Uterus (tissue), 4 donors: ENCODE data around the gene PRKAG2. TPM values are rescaled to one million over a fixed set of nuclear protein-coding genes. Genes with fewer than 3 reads are reported as not detected.

Experiments
- DNase-seq, 2 donors: peaks; one replicate each; pipeline ENCODE4 v3.0.0-alpha.2; 2019 to 2020
- H3K27ac ChIP-seq, 2 donors: fragments of 200-600 bp; sonication (generic); 1 replicate in 1 of 2; 2 replicates in 1 of 2; pipeline ENCODE4 v1.5.1; 2016 to 2018
- H3K27me3 ChIP-seq, 2 donors: fragments of 200-600 bp; sonication (generic); one replicate each; pipeline ENCODE4 v1.5.1; 2018 to 2019; ENCODE audit warnings: control low read depth in 1 of 2
- H3K36me3 ChIP-seq, 2 donors: fragments of 200-600 bp; sonication (generic); one replicate each; pipeline ENCODE4 v1.5.1; 2019; ENCODE audit warnings: control low read depth in 1 of 2
- H3K4me1 ChIP-seq, 2 donors: fragments of 200-600 bp; sonication (generic); one replicate each; pipeline ENCODE4 v1.5.1; 2018 to 2019; ENCODE audit warnings: control low read depth in 1 of 2
- H3K4me3 ChIP-seq, 2 donors: fragments of 200-600 bp; sonication (generic); 1 replicate in 1 of 2; 2 replicates in 1 of 2; pipeline ENCODE4 v1.5.1; 2018 to 2019; ENCODE audit warnings: mild to moderate bottlenecking in 1 of 2
- H3K9me3 ChIP-seq, 2 donors: fragments of 200-600 bp; sonication (generic); one replicate each; pipeline ENCODE4 v1.5.1; 2019; ENCODE audit warnings: control low read depth in 1 of 2
- POLR2A ChIP-seq, 2 donors: fragments of 450-650 bp; IDR thresholded peaks; one replicate each; pipeline ENCODE4 v1.6.1; 2016; ENCODE audit warnings: antibody characterized with exemption in 2 of 2, mild to moderate bottlenecking in 1 of 2, moderate library complexity in 1 of 2
- intact Hi-C: fragments of 100-400 bp; cut with DNase I; formaldehyde crosslinking; loops from one replicate; pipeline ENCODE4 v1.15.1; 2023; ENCODE audit warnings: low total_unique reads
- total RNA-seq, 4 donors: library from RNA; depleted of rRNA in 3 of 4; stranded (reverse); fragments of >200 nt in 3 of 4; gene quantifications; one replicate each; pipeline versions ENCODE4 v1.1.0 to v1.2.4, GENCODE V29; 2014 to 2023
- TF ChIP-seq, protein P1 (sequence below), 4 experiments: fragments of 200-600 bp in 2 of 4; fragments of 450-650 bp in 2 of 4; sonication (generic) in 2 of 4; IDR thresholded peaks; one replicate each; pipeline ENCODE4 v1.5.1; 2016 to 2019; ENCODE audit warnings: antibody characterized with exemption in 4 of 4, mild to moderate bottlenecking in 2 of 4, moderate library complexity in 1 of 4
- donor health status: DM: yes; HTN: yes; CAD: no.

The PRKAG2 gene
- total RNA-seq, 4 donors from 2014 or later = 15.1 to 66.2 (median 33.6) TPM

DNA sequence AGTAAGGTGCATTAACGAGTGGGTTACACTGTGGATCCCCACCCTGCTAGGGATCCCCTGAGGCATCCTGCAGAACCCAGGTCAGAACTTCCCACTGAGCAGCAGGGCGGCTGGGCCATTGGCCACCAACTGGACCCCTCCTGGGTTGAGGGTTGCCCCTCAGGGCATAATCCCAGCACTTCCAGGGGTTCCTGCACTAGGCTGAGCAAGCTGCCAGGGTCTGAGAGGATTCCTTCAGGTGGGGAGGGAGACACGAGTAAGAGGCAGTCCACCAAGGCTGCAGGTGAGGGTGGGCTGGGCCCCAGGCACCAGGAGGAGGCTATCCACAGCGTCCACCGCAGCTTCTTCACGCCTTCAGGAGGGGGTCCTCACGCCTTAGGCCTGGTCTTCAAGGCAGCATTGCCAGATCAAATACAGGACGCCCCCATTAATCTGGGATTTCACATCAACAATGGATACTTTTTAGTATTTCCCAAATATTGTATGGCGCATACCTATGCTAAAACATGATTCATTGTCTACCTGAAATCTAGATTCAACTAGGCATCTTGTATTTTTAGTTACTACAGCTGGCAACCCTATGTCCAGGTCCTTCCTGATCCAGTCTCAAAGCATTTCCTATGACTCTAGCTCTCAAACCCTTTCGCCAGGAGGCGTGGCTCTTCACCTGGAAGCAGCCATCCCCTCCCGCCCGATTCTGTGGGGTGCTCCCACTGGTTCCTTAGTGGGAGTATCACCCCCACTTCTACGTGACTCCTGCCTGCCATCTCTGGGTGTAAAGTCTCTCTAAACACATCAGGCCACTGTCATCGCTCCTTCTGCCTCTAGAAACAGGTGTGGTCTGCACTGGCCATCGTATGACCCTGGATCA is 4.1 kb downstream of the PRKAG2 start:
- DNase-seq = no peak
- TF ChIP-seq POLR2A (IDR thresholded peaks at IDR 0.05) = no peak
- TF ChIP-seq, protein P1, sequence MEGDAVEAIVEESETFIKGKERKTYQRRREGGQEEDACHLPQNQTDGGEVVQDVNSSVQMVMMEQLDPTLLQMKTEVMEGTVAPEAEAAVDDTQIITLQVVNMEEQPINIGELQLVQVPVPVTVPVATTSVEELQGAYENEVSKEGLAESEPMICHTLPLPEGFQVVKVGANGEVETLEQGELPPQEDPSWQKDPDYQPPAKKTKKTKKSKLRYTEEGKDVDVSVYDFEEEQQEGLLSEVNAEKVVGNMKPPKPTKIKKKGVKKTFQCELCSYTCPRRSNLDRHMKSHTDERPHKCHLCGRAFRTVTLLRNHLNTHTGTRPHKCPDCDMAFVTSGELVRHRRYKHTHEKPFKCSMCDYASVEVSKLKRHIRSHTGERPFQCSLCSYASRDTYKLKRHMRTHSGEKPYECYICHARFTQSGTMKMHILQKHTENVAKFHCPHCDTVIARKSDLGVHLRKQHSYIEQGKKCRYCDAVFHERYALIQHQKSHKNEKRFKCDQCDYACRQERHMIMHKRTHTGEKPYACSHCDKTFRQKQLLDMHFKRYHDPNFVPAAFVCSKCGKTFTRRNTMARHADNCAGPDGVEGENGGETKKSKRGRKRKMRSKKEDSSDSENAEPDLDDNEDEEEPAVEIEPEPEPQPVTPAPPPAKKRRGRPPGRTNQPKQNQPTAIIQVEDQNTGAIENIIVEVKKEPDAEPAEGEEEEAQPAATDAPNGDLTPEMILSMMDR (IDR thresholded peaks at IDR 0.05) = no peak
- intact Hi-C loops = no loop called here
- no peaks in the 10 kb centered on the region for H3K36me3 ChIP-seq
- H3K4me3 ChIP-seq = no peak overlapping the region
- no peak overlapping the region for H3K27ac ChIP-seq
- no peaks in the 10 kb centered on the region for H3K9me3 ChIP-seq
- H3K4me1 ChIP-seq = peaks cover 0 to 14% of the 10 kb centered on the region in 2 donors
- H3K27me3 ChIP-seq = no peaks in the 10 kb centered on the region

DNA sequence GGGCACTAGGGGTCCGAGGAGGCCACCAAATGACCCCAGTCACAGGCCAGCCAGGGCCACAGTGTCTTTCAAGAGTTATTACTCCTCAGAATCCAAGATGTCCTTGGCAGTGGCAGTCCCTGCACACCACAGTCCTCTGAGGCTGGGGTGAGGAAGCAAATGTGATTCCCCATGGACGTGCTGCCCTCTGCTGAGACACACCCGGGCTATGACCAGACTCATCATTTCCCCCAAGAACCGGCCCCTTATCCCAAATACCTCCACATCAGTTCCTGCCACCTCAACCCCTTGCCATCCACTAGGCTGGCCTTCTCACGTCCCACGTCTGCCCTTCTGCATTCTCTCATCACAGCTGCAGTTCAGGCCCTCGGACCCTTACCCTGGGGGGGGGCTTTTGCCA is 5.0 kb downstream of the PRKAG2 start:
- H3K9me3 ChIP-seq = no peaks in the 10 kb centered on the region
- peaks cover 0 to 13% of the 10 kb centered on the region in 2 donors for H3K4me1 ChIP-seq
- no peaks in the 10 kb centered on the region for H3K27me3 ChIP-seq
- H3K4me3 ChIP-seq = no peak overlapping the region
- H3K36me3 ChIP-seq = no peaks in the 10 kb centered on the region
- TF ChIP-seq POLR2A (IDR thresholded peaks at IDR 0.05) = no peak
- TF ChIP-seq, protein P1 (IDR thresholded peaks at IDR 0.05) = no peak
- intact Hi-C loops = no loop called here
- H3K27ac ChIP-seq = no peak overlapping the region
- no peak for DNase-seq

DNA sequence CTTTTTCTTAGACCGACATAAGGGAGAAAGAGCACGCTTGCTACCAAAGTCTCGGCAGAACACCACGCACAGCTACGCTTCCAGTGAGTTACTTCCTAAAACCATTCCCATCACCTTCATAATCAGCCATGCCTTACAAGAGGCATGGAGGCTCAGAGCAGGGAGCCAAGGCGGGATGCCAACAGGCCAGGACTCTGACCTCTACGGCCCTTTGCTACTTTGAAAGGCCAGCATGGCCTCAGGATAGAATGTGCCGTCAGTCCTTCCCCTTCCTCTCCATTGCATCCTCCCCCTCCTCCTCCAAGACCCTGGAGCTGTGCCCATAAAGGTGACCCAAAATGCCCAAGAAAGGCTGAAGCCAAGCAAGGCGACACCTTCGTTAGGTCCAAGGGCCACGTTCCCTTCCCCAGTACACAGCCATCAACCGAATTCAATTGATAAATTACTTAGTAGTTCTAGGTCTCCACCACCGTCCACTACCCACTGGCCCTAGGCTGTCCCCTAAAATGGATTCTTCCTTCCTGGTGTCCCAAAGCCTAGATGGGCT is 5.7 kb downstream of the PRKAG2 start:
- H3K27me3 ChIP-seq = no peaks in the 10 kb centered on the region
- H3K4me3 ChIP-seq = no peak overlapping the region
- intact Hi-C loops = no loop called here
- H3K4me1 ChIP-seq = peaks cover 0 to 13% of the 10 kb centered on the region in 2 donors
- no peaks in the 10 kb centered on the region for H3K9me3 ChIP-seq
- no peak overlapping the region for H3K27ac ChIP-seq
- no peaks in the 10 kb centered on the region for H3K36me3 ChIP-seq
- TF ChIP-seq, protein P1 (IDR thresholded peaks at IDR 0.05) = no peak
- no peak for TF ChIP-seq POLR2A (IDR thresholded peaks at IDR 0.05)
- DNase-seq = no peak

DNA sequence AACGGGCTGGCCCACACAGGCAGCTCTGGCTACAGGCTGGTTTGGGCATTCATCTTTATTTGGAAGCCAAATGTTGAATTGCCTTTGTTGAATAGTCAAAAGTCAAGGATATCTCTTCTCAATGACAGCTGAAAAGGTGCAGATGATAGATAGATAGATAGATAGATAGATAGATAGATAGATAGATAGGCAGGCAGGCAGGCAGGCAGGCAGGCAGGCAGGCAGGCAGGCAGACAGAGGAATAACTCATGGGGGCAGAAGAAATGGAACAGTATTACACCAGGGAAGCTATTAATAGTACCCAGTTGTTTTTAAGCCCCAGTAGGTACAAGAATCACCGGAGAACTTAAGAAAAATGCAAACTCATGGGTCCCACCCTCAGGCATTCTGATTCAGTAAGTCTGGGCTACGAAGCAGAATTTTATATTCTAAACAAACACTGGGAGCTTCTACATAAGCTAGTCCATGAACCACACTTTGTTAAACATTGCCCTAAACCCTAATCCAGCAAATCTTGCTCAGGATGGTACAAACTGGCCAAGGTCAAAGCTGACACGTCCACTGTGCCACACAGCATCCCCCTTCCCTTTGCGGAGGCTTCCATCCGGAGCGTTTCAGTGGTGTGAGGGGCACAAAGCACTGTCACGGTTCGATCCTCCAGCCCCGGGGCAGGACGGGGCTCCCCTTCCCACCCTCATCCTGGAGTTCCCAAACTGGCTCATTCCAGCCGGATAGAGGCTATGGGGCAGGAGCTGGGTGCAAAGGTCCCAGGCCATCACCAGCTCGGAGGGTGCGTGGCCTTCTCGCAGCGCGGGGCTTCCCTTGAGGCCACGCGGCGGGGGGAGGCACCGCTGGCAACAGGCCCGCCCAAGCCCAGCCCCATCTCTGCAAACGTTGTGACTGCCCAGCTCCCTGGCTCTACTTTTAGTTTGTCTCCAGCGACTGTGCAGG is 6.7 kb downstream of the PRKAG2 start:
- Histone ChIP-seq H3K27ac (no peak overlapping the region), H3K4me1 (peaks cover 0 to 13% of the 10 kb centered on the region in 2 donors), H3K4me3 (no peak overlapping the region), H3K36me3 (no peaks in the 10 kb centered on the region), H3K27me3 (no peaks in the 10 kb centered on the region), H3K9me3 (no peaks in the 10 kb centered on the region)
- no peak for DNase-seq
- intact Hi-C loops = no loop called here
- TF ChIP-seq, protein P1 (IDR thresholded peaks at IDR 0.05) = no peak
- TF ChIP-seq POLR2A (IDR thresholded peaks at IDR 0.05) = no peak
